ENCODE results near the gene CACNA1A.
"Not testable (repeated sequence)": the region's sequence is repeated elsewhere in the genome, so short reads cannot be mapped to it uniquely, and the experiment has no call there.

Gene CACNA1A

DNA sequence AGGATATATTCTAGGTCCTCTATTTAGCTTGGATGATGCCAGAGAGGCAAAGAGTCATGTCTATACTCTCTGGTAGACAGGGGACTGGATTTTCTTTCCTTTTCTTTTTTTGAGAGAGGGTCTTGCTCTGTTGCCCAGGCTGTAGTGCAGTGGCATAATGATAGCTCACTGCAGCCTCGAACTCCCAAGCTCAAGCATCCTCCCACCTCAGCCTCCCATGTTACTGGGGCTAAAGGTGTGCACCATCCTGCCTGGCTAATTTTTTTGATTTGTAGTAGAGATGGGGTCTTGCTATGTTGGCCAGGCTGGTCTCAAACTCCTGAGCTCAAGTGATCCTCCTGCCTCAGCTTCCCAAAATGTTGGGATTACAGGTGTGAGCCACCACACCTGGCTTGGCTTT is 249.9 kb downstream of the CACNA1A start:
- not testable (repeated sequence) for H3K18ac ChIP-seq (ENCODE audit: low read length); H3K36me3 ChIP-seq (ENCODE audit: control insufficient read depth, insufficient read depth, low read length); H3K79me2 ChIP-seq (ENCODE audit: control insufficient read depth, insufficient read depth, low read length); H3K4me3 ChIP-seq (ENCODE audit: low read length); H3K4ac ChIP-seq (ENCODE audit: low read depth, low read length); H4K8ac ChIP-seq (ENCODE audit: low read depth, low read length); H2BK5ac ChIP-seq (ENCODE audit: low read length); H3K4me1 ChIP-seq (ENCODE audit: control insufficient read depth, low read depth, low read length); H3K4me2 ChIP-seq (ENCODE audit: low read length); DNase-seq; H2BK15ac ChIP-seq (replicated peaks; ENCODE audit: low read depth); H3K27ac ChIP-seq (ENCODE audit: low read depth, low read length); H4K5ac ChIP-seq (ENCODE audit: low read length); H3K9ac ChIP-seq (ENCODE audit: low read length); H3K56ac ChIP-seq (ENCODE audit: low read length); H2BK120ac ChIP-seq (ENCODE audit: low read depth, low read length); H3K27me3 ChIP-seq (ENCODE audit: insufficient read depth, low read length, poor library complexity); H3K79me1 ChIP-seq (ENCODE audit: low read length); H3K23ac ChIP-seq (ENCODE audit: low read length); H2AK5ac ChIP-seq (ENCODE audit: low read length)
- no CpG with 5 or more reads among the region's 1 CpG for WGBS (ENCODE audit: extremely low coverage, insufficient coverage, low lambda C conversion rate)

DNA sequence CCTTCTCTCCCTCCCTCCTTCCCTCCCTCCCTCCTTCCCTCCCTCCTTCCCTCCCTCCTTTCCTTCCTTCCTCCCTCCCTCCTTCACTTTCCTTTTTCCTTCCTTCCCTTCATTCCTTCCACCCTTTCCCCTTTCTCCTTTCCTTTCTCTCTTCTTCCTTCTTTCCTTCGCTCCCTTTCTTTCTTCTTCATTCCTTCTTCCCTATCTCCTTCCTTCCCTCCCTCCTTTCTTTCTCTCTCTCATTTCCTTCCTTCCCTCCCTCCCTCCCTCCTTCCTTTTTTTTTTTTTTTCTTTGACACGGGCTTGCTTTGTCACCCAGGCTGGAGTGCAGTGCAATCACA is 250.6 kb downstream of the CACNA1A start:
- Histone ChIP-seq H3K27me3 (ENCODE audit: insufficient read depth, low read length, poor library complexity) (no peaks in the 10 kb centered on the region), H3K79me1 (ENCODE audit: low read length) (no peaks in the 10 kb centered on the region), H4K8ac (ENCODE audit: low read depth, low read length) (no peak overlapping the region), H3K4me1 (ENCODE audit: control insufficient read depth, low read depth, low read length) (no peaks in the 10 kb centered on the region), H3K9ac (ENCODE audit: low read length) (no peak overlapping the region), H3K27ac (ENCODE audit: low read depth, low read length) (no peak overlapping the region), H4K5ac (ENCODE audit: low read length) (no peak overlapping the region), H2BK120ac (ENCODE audit: low read depth, low read length) (no peak overlapping the region), H3K18ac (ENCODE audit: low read length) (no peak overlapping the region), H2BK5ac (ENCODE audit: low read length) (no peak overlapping the region), H3K79me2 (ENCODE audit: control insufficient read depth, insufficient read depth, low read length) (no peaks in the 10 kb centered on the region), H3K4me2 (ENCODE audit: low read length) (no peak overlapping the region), H2AK5ac (ENCODE audit: low read length) (no peak overlapping the region), H2BK15ac (replicated peaks; ENCODE audit: low read depth) (no peak overlapping the region), H3K4ac (ENCODE audit: low read depth, low read length) (no peak overlapping the region), H3K4me3 (ENCODE audit: low read length) (no peak overlapping the region), H3K36me3 (ENCODE audit: control insufficient read depth, insufficient read depth, low read length) (no peaks in the 10 kb centered on the region), H3K23ac (ENCODE audit: low read length) (no peak overlapping the region), H3K56ac (ENCODE audit: low read length) (no peak overlapping the region)
- no peak for DNase-seq
- 100% methylated on average over 1 of the region's 2 CpGs for WGBS (ENCODE audit: extremely low coverage, insufficient coverage, low lambda C conversion rate)

DNA sequence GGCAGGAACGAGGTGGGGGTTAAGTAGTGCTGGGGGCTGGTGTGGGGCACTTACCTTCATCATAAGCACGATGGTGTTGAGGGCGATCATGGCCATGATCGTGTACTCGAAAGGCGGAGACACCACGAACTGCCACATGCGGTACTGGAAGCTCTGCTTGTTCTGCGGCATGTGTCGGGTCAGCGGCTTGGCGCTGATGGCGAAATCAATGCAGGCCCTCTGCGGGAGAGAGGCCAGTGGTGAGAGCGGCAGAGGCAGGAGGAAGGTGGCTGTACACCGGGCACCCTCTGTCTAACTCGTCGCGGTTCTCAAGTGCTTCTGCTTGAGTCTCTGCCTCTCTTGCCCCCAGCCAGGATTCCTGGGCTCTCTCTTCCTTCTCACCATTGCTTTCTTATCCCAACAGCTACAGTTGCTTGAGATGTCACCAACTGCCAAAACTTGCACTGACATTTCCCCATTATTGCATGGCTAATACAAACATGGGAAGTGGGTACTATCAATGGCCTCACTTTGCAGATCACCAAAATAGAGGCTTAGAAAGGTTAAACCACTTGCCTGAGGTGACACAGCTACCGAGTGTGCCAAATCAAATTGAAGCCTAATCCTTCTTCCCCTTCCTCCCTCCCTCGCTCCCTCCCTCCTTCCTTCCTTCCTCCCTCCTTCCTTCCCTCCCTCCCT is 251.1 kb downstream of the CACNA1A start:
- no peak overlapping the region for H4K5ac ChIP-seq (ENCODE audit: low read length)
- H4K8ac ChIP-seq (ENCODE audit: low read depth, low read length), result no peak overlapping the region
- no peak overlapping the region for H3K27ac ChIP-seq (ENCODE audit: low read depth, low read length)
- H3K79me2 ChIP-seq (ENCODE audit: control insufficient read depth, insufficient read depth, low read length), result no peaks in the 10 kb centered on the region
- no peak overlapping the region for H2BK15ac ChIP-seq (replicated peaks; ENCODE audit: low read depth)
- no CpG with 5 or more reads among the region's 21 CpGs for WGBS (ENCODE audit: extremely low coverage, insufficient coverage, low lambda C conversion rate)
- H3K9ac ChIP-seq (ENCODE audit: low read length), result no peak overlapping the region
- H2AK5ac ChIP-seq (ENCODE audit: low read length), result no peak overlapping the region
- no peak overlapping the region for H3K18ac ChIP-seq (ENCODE audit: low read length)
- H3K4me1 ChIP-seq (ENCODE audit: control insufficient read depth, low read depth, low read length), result no peaks in the 10 kb centered on the region
- H3K4ac ChIP-seq (ENCODE audit: low read depth, low read length), result no peak overlapping the region
- no peak overlapping the region for H3K4me2 ChIP-seq (ENCODE audit: low read length)
- no peaks in the 10 kb centered on the region for H3K36me3 ChIP-seq (ENCODE audit: control insufficient read depth, insufficient read depth, low read length)
- no peak overlapping the region for H3K4me3 ChIP-seq (ENCODE audit: low read length)
- H2BK5ac ChIP-seq (ENCODE audit: low read length), result no peak overlapping the region
- no peaks in the 10 kb centered on the region for H3K27me3 ChIP-seq (ENCODE audit: insufficient read depth, low read length, poor library complexity)
- H3K79me1 ChIP-seq (ENCODE audit: low read length), result no peaks in the 10 kb centered on the region
- no peak for DNase-seq
- H3K56ac ChIP-seq (ENCODE audit: low read length), result no peak overlapping the region
- H3K23ac ChIP-seq (ENCODE audit: low read length), result no peak overlapping the region
- H2BK120ac ChIP-seq (ENCODE audit: low read depth, low read length), result no peak overlapping the region

DNA sequence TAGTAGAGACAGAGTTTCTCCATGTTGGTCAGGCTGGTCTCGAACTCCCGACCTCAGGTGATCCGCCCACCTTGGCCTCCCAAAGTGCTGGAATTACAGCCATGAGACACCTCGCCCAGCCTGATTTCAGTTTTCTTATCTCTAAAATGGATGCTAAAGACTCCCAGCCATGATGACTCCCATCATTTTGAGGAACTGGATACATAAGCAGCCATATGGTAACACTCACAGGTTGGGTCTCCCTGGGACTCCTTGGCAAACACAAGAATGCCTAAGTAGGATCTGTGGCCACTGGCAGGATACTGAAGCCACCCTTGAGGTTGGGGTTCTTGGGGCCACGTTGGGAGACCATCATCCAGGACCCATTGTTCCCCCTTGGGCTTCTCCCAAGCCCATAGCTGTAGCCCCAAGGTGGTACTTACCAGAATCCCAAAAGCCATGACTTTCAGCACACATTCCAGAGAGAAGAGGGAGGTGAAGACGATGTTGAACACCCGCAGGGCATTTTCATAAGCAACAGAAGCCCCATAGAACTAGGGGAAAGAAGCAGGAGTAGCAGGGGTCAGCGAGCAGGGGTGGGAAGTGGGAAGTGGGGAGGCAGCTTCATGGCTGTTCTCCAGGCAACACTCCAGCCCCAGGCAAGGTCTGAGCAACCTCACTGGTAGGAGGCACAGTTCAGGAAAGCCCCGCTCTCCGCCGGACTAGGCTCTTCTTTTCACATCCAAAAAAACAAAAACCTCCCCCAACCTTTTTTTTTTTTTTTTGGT is 253.5 kb downstream of the CACNA1A start:
- Histone ChIP-seq H2BK5ac (ENCODE audit: low read length) (no peak overlapping the region), H3K79me1 (ENCODE audit: low read length) (no peaks in the 10 kb centered on the region), H4K8ac (ENCODE audit: low read depth, low read length) (no peak overlapping the region), H2BK120ac (ENCODE audit: low read depth, low read length) (no peak overlapping the region), H3K18ac (ENCODE audit: low read length) (no peak overlapping the region), H2AK5ac (ENCODE audit: low read length) (no peak overlapping the region), H4K5ac (ENCODE audit: low read length) (no peak overlapping the region), H3K56ac (ENCODE audit: low read length) (no peak overlapping the region), H3K79me2 (ENCODE audit: control insufficient read depth, insufficient read depth, low read length) (no peaks in the 10 kb centered on the region), H3K23ac (ENCODE audit: low read length) (no peak overlapping the region), H3K27ac (ENCODE audit: low read depth, low read length) (no peak overlapping the region), H3K27me3 (ENCODE audit: insufficient read depth, low read length, poor library complexity) (no peaks in the 10 kb centered on the region), H3K4me2 (ENCODE audit: low read length) (no peak overlapping the region), H3K4me1 (ENCODE audit: control insufficient read depth, low read depth, low read length) (no peaks in the 10 kb centered on the region), H3K4me3 (ENCODE audit: low read length) (no peak overlapping the region), H3K4ac (ENCODE audit: low read depth, low read length) (no peak overlapping the region), H2BK15ac (replicated peaks; ENCODE audit: low read depth) (no peak overlapping the region), H3K9ac (ENCODE audit: low read length) (no peak overlapping the region), H3K36me3 (ENCODE audit: control insufficient read depth, insufficient read depth, low read length) (no peaks in the 10 kb centered on the region)
- no peak for DNase-seq
- WGBS (ENCODE audit: extremely low coverage, insufficient coverage, low lambda C conversion rate), result no CpG with 5 or more reads among the region's 11 CpGs

DNA sequence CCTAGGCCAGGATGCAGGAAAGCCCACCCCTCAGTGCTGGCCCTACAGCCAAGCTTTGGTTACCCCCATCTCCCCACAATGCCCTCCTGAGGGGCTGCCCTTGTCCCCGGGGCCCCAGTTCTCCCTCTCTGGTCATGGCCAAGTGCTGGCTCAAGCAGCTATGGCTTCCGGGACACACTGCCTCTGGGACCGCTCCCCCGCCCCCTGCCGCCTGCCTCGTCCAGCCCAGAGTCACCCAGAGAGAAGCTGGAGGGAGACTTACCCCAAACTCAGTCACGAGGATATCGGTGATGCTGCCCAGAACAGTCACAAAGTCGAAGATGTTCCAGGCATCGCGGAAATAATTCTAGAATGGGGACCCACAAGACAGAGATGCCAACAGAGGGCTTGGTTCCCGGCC is 261.4 kb downstream of the CACNA1A start:
- no peaks in the 10 kb centered on the region for H3K36me3 ChIP-seq (ENCODE audit: control insufficient read depth, insufficient read depth, low read length)
- H3K4me3 ChIP-seq (ENCODE audit: low read length), result no peak overlapping the region
- H4K5ac ChIP-seq (ENCODE audit: low read length), result no peak overlapping the region
- no peak overlapping the region for H4K8ac ChIP-seq (ENCODE audit: low read depth, low read length)
- H2BK15ac ChIP-seq (replicated peaks; ENCODE audit: low read depth), result no peak overlapping the region
- H3K4me1 ChIP-seq (ENCODE audit: control insufficient read depth, low read depth, low read length), result no peaks in the 10 kb centered on the region
- no peak overlapping the region for H2BK5ac ChIP-seq (ENCODE audit: low read length)
- no peak overlapping the region for H3K4me2 ChIP-seq (ENCODE audit: low read length)
- H3K27me3 ChIP-seq (ENCODE audit: insufficient read depth, low read length, poor library complexity), result no peaks in the 10 kb centered on the region
- H2BK120ac ChIP-seq (ENCODE audit: low read depth, low read length), result no peak overlapping the region
- no peak overlapping the region for H3K23ac ChIP-seq (ENCODE audit: low read length)
- H3K79me1 ChIP-seq (ENCODE audit: low read length), result no peaks in the 10 kb centered on the region
- H3K4ac ChIP-seq (ENCODE audit: low read depth, low read length), result no peak overlapping the region
- H2AK5ac ChIP-seq (ENCODE audit: low read length), result no peak overlapping the region
- H3K9ac ChIP-seq (ENCODE audit: low read length), result no peak overlapping the region
- no peak for DNase-seq
- no CpG with 5 or more reads among the region's 12 CpGs for WGBS (ENCODE audit: extremely low coverage, insufficient coverage, low lambda C conversion rate)
- H3K56ac ChIP-seq (ENCODE audit: low read length), result no peak overlapping the region
- H3K18ac ChIP-seq (ENCODE audit: low read length), result no peak overlapping the region
- no peak overlapping the region for H3K27ac ChIP-seq (ENCODE audit: low read depth, low read length)
- H3K79me2 ChIP-seq (ENCODE audit: control insufficient read depth, insufficient read depth, low read length), result no peaks in the 10 kb centered on the region

Measured in mesendoderm (in vitro differentiated cells).